Measurements from ENCODE around the gene COX6B2. TPM values are rescaled to one million over a fixed set of nuclear protein-coding genes. Genes with fewer than 3 reads are reported as not detected.

Gene COX6B2
- total and polyA plus RNA-seq, 2 of the 13 experiments (the other 11 are each of a cell fraction or from before 2014, with no cell fraction given), result 0.21 TPM; not detected in 1

DNA sequence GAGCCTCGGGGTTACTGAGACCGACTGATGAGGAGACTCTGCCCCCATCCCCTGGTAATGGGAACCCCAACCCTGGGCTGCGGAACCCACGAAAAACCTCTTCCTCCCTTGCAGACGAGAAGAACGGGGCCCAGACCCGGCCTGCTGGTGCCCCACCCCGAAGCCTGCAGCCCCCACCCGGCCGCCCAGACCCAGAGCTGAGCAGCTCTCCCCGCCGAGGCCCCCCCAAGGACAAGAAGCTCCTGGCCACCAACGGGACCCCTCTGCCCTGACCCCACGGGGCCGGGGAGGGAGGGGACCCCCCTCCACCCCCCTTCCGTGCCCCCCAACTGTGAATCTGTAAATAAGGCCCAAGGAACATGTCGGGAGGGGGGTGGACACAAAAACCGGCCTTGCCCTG, 42.7 kb downstream of the COX6B2 start:
- Histone ChIP-seq H3K9me3 (ENCODE audit: low read length) (no peaks in the 10 kb centered on the region), H3K27ac (ENCODE audit: extremely low read length, insufficient read depth, low read length) (no peak overlapping the region), H3K27me3 (ENCODE audit: control insufficient read depth in 1 of 2, insufficient read depth in 2 of 2, low read length in 2 of 2) (peaks cover 0 to 5% of the 10 kb centered on the region in 2 experiments; a peak in 1 of 5 replicates), H3K9ac (ENCODE audit: insufficient read depth, low read depth, low read length) (no peak overlapping the region), H2AFZ (ENCODE audit: low read length) (no peak overlapping the region), H3K4me1 (ENCODE audit: insufficient read depth, low read length) (peaks cover 14% of the 10 kb centered on the region), H4K20me1 (ENCODE audit: insufficient read depth, low read length) (no peaks in the 10 kb centered on the region), H3K4me3 (replicated peaks in 1 of 3; ENCODE audit: insufficient read depth in 1 of 3, low read depth in 2 of 3, low read length in 3 of 3) (no peak overlapping the region), H3K4me2 (ENCODE audit: low read depth, low read length) (no peak overlapping the region), H3K36me3 (replicated peaks in 1 of 2; ENCODE audit: control insufficient read depth in 1 of 2, insufficient read depth in 2 of 2, low read length in 2 of 2) (no peaks in the 10 kb centered on the region), H3K79me2 (ENCODE audit: insufficient read depth, low read length) (no peaks in the 10 kb centered on the region)
- in situ Hi-C loops (cut with HindIII; ENCODE audit: extremely low pct_ligation_motif_present, low pct_unique_long_range_greater_than_20kb) (no loop called here), intact Hi-C loops (cut with micrococcal nuclease; ENCODE audit: unreplicated experiment) (no loop called here)
- FAIRE-seq (no peak), ATAC-seq (no peak), DNase-seq (ENCODE audit: low spot score) (no peak)
- WGBS (ENCODE audit: low lambda C conversion rate), result 57% methylated on average over 11 of the region's 18 CpGs
- TF ChIP-seq HNRNPH1 (optimal IDR thresholded peaks at IDR 0.05; ENCODE audit: low read depth, low read length) (no peak), GABPA (IDR thresholded peaks at IDR 0.05; ENCODE audit: low read depth, low read length) (no peak), GABPA (CRISPR knock-in tag; IDR thresholded peaks at IDR 0.05; ENCODE audit: low read depth) (no peak), ZNF136 (CRISPR knock-in tag; IDR thresholded peaks at IDR 0.05; ENCODE audit: low read depth) (no peak), NAIF1 (CRISPR knock-in tag; IDR thresholded peaks at IDR 0.05; ENCODE audit: borderline replicate concordance) (no peak), NFE2L2 (IDR thresholded peaks at IDR 0.05; ENCODE audit: low read length) (no peak), ZNF337 (CRISPR knock-in tag; IDR thresholded peaks at IDR 0.05; ENCODE audit: borderline replicate concordance, low read depth) (no peak), PCBP2 (optimal IDR thresholded peaks at IDR 0.05; ENCODE audit: low read depth, low read length, poor library complexity, severe bottlenecking) (no peak), MXD4 (CRISPR knock-in tag; IDR thresholded peaks at IDR 0.05) (no peak), CHCHD3 (CRISPR knock-in tag; IDR thresholded peaks at IDR 0.05) (no peak), JARID2 (CRISPR knock-in tag; IDR thresholded peaks at IDR 0.05; ENCODE audit: insufficient replicate concordance) (no peak)
- TF ChIP-seq, protein P1, sequence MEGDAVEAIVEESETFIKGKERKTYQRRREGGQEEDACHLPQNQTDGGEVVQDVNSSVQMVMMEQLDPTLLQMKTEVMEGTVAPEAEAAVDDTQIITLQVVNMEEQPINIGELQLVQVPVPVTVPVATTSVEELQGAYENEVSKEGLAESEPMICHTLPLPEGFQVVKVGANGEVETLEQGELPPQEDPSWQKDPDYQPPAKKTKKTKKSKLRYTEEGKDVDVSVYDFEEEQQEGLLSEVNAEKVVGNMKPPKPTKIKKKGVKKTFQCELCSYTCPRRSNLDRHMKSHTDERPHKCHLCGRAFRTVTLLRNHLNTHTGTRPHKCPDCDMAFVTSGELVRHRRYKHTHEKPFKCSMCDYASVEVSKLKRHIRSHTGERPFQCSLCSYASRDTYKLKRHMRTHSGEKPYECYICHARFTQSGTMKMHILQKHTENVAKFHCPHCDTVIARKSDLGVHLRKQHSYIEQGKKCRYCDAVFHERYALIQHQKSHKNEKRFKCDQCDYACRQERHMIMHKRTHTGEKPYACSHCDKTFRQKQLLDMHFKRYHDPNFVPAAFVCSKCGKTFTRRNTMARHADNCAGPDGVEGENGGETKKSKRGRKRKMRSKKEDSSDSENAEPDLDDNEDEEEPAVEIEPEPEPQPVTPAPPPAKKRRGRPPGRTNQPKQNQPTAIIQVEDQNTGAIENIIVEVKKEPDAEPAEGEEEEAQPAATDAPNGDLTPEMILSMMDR (CRISPR knock-in tag; IDR thresholded peaks at IDR 0.05), result no peak
- TF ChIP-seq, protein P2, sequence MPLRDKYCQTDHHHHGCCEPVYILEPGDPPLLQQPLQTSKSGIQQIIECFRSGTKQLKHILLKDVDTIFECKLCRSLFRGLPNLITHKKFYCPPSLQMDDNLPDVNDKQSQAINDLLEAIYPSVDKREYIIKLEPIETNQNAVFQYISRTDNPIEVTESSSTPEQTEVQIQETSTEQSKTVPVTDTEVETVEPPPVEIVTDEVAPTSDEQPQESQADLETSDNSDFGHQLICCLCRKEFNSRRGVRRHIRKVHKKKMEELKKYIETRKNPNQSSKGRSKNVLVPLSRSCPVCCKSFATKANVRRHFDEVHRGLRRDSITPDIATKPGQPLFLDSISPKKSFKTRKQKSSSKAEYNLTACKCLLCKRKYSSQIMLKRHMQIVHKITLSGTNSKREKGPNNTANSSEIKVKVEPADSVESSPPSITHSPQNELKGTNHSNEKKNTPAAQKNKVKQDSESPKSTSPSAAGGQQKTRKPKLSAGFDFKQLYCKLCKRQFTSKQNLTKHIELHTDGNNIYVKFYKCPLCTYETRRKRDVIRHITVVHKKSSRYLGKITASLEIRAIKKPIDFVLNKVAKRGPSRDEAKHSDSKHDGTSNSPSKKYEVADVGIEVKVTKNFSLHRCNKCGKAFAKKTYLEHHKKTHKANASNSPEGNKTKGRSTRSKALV (CRISPR knock-in tag; IDR thresholded peaks at IDR 0.05), result no peak
- TF ChIP-seq, protein P3, sequence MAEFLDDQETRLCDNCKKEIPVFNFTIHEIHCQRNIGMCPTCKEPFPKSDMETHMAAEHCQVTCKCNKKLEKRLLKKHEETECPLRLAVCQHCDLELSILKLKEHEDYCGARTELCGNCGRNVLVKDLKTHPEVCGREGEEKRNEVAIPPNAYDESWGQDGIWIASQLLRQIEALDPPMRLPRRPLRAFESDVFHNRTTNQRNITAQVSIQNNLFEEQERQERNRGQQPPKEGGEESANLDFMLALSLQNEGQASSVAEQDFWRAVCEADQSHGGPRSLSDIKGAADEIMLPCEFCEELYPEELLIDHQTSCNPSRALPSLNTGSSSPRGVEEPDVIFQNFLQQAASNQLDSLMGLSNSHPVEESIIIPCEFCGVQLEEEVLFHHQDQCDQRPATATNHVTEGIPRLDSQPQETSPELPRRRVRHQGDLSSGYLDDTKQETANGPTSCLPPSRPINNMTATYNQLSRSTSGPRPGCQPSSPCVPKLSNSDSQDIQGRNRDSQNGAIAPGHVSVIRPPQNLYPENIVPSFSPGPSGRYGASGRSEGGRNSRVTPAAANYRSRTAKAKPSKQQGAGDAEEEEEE (CRISPR knock-in tag; IDR thresholded peaks at IDR 0.05; ENCODE audit: borderline replicate concordance), result no peak
- no TSS peak for BruUV-seq (replicated peaks)
- ChIA-PET POLR2A (no interaction called here), CTCF (ENCODE audit: low intra/inter-chr PET ratio, low total read pairs) (no interaction called here)

All from HepG2 (cell line).